HepG2 (cell line): ENCODE measurements around the gene TIFAB.

Experiments used
- CEBPB ChIP-seq: IDR thresholded peaks from 2 replicates; pipeline ENCODE4 v1.6.1; 2011; ENCODE audit warnings: low read depth, low read length, improper control_type of control experiment, borderline replicate concordance
- ELF1 ChIP-seq: sonication (generic); formaldehyde crosslinking; IDR thresholded peaks from 2 replicates; pipeline ENCODE4 v1.4.0; 2020; ENCODE audit warnings: missing genetic modification reagents
- EP300 ChIP-seq, 3 experiments: sonication (generic) in 1 of 3; formaldehyde crosslinking in 1 of 3; IDR thresholded peaks; 2 replicates each; pipeline versions ENCODE4 v1.5.1 to v1.6.1; 2011 to 2020; ENCODE audit warnings: low read depth in 2 of 3, low read length in 2 of 3, borderline replicate concordance in 1 of 3, improper control_type of control experiment in 1 of 3, mild to moderate bottlenecking in 1 of 3, missing genetic modification reagents in 1 of 3, moderate library complexity in 1 of 3
- FOSL1 ChIP-seq: sonication (generic); formaldehyde crosslinking; IDR thresholded peaks from 2 replicates; pipeline ENCODE4 v1.9.0; 2021; ENCODE audit warnings: missing genetic modification reagents, borderline replicate concordance
- HMG20B ChIP-seq: conservative IDR thresholded peaks from 2 replicates; pipeline ENCODE4 v1.6.1; 2016; ENCODE audit warnings: missing genetic modification reagents, missing compliant biosample characterization
- JUN ChIP-seq: sonication (generic); formaldehyde crosslinking; IDR thresholded peaks from 2 replicates; pipeline ENCODE4 v1.4.0; 2020; ENCODE audit warnings: mild to moderate bottlenecking, missing genetic modification reagents
- JUND ChIP-seq: sonication (generic); formaldehyde crosslinking; IDR thresholded peaks from 2 replicates; pipeline ENCODE4 v1.8.0; 2022; ENCODE audit warnings: mild to moderate bottlenecking, missing genetic modification reagents
- POLR2A ChIP-seq, 2 experiments: IDR thresholded peaks; 2 replicates each; pipeline ENCODE4 v1.6.1; 2011; ENCODE audit warnings: low read depth in 2 of 2, low read length in 2 of 2, mild to moderate bottlenecking in 1 of 2, moderate library complexity in 1 of 2; ENCODE audit not compliant: insufficient read depth in 1 of 2
- PRPF4 ChIP-seq: fragments of 200-400 bp; formaldehyde crosslinking; IDR thresholded peaks from 2 replicates; pipeline ENCODE4 v1.6.1; 2016; ENCODE audit warnings: low read length, low read depth; ENCODE audit not compliant: poor library complexity, severe bottlenecking
- SP1 ChIP-seq, 2 experiments: fragments of 450-650 bp in 1 of 2; sonication (generic) in 1 of 2; formaldehyde crosslinking in 1 of 2; IDR thresholded peaks; 2 replicates each; pipeline versions ENCODE4 v1.4.0 to v1.6.1; 2016 to 2020; ENCODE audit warnings: missing genetic modification reagents in 1 of 2
- ZNF24 ChIP-seq: fragments of 450-650 bp; IDR thresholded peaks from 2 replicates; pipeline ENCODE4 v1.6.1; 2017; ENCODE audit warnings: antibody characterized with exemption, mild to moderate bottlenecking
- ZNF292 ChIP-seq: sonication (generic); formaldehyde crosslinking; IDR thresholded peaks from 2 replicates; pipeline ENCODE4 v1.8.1; 2022; ENCODE audit warnings: mild to moderate bottlenecking, low read depth, missing genetic modification reagents, borderline replicate concordance
- ZNF883 ChIP-seq: sonication (generic); formaldehyde crosslinking; IDR thresholded peaks from 2 replicates; pipeline ENCODE4 v1.5.1; 2020; ENCODE audit warnings: mild to moderate bottlenecking, missing genetic modification reagents; ENCODE audit errors: not compliant biosample characterization
- TF ChIP-seq, protein P1 (sequence below): sonication (generic); formaldehyde crosslinking; IDR thresholded peaks from 2 replicates; pipeline ENCODE4 v1.5.0; 2020; ENCODE audit warnings: mild to moderate bottlenecking, missing genetic modification reagents, moderate library complexity

DNA sequence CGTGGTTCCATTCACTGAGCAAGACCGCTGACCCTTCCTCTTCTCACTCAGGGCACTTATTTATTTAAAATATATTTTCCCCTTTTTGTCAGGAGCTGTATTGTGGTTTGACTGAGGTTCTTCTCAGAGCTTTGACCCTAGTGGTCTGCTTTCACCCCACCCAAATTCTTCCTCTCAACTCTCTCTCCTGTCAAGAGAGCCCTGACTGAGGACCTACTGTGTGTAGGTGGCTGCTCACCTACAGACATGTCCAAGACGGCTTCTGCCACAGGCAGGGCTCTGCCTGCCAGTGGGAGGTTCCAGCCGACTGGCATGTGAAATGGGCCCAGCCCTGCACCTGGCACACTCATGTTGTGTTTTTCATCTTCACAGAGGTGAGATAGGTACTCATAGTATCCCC, 10.2 kb downstream of the TIFAB start:
- TF ChIP-seq, protein P1, sequence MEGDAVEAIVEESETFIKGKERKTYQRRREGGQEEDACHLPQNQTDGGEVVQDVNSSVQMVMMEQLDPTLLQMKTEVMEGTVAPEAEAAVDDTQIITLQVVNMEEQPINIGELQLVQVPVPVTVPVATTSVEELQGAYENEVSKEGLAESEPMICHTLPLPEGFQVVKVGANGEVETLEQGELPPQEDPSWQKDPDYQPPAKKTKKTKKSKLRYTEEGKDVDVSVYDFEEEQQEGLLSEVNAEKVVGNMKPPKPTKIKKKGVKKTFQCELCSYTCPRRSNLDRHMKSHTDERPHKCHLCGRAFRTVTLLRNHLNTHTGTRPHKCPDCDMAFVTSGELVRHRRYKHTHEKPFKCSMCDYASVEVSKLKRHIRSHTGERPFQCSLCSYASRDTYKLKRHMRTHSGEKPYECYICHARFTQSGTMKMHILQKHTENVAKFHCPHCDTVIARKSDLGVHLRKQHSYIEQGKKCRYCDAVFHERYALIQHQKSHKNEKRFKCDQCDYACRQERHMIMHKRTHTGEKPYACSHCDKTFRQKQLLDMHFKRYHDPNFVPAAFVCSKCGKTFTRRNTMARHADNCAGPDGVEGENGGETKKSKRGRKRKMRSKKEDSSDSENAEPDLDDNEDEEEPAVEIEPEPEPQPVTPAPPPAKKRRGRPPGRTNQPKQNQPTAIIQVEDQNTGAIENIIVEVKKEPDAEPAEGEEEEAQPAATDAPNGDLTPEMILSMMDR = no peak
- no peak for TF ChIP-seq JUN (CRISPR knock-in tag)
- TF ChIP-seq FOSL1 = no peak
- no peak for TF ChIP-seq POLR2A (IDR thresholded peaks at IDR 0.05; ENCODE audit: insufficient read depth in 1 of 2, low read depth in 2 of 2, low read length in 2 of 2)
- no peak for TF ChIP-seq SP1 (IDR thresholded peaks at IDR 0.05)
- no peak for TF ChIP-seq SP1 (CRISPR knock-in tag; IDR thresholded peaks at IDR 0.05)
- TF ChIP-seq ZNF292 (CRISPR knock-in tag) = no peak
- TF ChIP-seq ELF1 (CRISPR knock-in tag) = no peak
- no peak for TF ChIP-seq JUND (CRISPR knock-in tag)
- no peak for TF ChIP-seq HMG20B
- no peak for TF ChIP-seq CEBPB
- TF ChIP-seq EP300 (IDR thresholded peaks at IDR 0.05; ENCODE audit: low read depth in 2 of 2, low read length in 2 of 2) = no peak
- TF ChIP-seq EP300 (CRISPR knock-in tag; IDR thresholded peaks at IDR 0.05; ENCODE audit: borderline replicate concordance) = no peak
- no peak for TF ChIP-seq ZNF24
- no peak for TF ChIP-seq PRPF4
- no peak for TF ChIP-seq ZNF883
